Gastroesophageal sphincter (tissue), 3 donors: ENCODE results near the gene APBA1.
"Not testable (repeated sequence)": the region's sequence is repeated elsewhere in the genome, so short reads cannot be mapped to it uniquely, and the experiment has no call there.

ENCODE experiments used
- POLR2A ChIP-seq, 2 donors: fragments of 450-650 bp; IDR thresholded peaks; one replicate each; pipeline ENCODE4 v1.6.1; 2017; ENCODE audit warnings: antibody characterized with exemption in 2 of 2, mild to moderate bottlenecking in 2 of 2, moderate library complexity in 1 of 2
- POLR2AphosphoS5 ChIP-seq: sonication (generic); formaldehyde crosslinking; IDR thresholded peaks from one replicate; pipeline ENCODE4 v1.6.1; 2017; ENCODE audit warnings: antibody characterized with exemption
- TF ChIP-seq, protein P1 (sequence below), 4 experiments: fragments of 200-600 bp in 2 of 4; fragments of 450-650 bp in 2 of 4; sonication (generic) in 1 of 4; IDR thresholded peaks; one replicate each; pipeline ENCODE4 v1.5.1; 2017 to 2019; ENCODE audit warnings: antibody characterized with exemption in 4 of 4, mild to moderate bottlenecking in 2 of 4, moderate library complexity in 2 of 4

DNA sequence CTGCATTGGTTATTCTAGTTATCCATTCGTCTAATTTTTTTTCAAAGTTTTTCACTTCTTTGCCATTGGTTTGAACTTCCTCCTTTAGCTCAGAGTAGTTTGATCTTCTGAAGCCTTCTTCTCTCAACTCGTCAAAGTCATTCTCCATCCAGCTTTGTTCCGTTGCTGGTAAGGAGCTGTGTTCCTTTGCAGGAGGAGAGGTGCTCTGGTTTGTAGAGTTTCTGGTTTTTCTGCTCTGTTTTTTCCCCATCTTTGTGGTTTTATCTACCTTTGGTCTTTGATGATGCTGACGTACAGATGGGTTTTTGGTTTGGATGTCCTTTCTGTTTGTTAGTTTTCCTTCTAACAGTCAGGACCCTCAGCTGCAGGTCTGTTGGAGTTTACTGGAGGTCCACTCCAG is 232.5 kb downstream of the APBA1 start:
- TF ChIP-seq, protein P1, sequence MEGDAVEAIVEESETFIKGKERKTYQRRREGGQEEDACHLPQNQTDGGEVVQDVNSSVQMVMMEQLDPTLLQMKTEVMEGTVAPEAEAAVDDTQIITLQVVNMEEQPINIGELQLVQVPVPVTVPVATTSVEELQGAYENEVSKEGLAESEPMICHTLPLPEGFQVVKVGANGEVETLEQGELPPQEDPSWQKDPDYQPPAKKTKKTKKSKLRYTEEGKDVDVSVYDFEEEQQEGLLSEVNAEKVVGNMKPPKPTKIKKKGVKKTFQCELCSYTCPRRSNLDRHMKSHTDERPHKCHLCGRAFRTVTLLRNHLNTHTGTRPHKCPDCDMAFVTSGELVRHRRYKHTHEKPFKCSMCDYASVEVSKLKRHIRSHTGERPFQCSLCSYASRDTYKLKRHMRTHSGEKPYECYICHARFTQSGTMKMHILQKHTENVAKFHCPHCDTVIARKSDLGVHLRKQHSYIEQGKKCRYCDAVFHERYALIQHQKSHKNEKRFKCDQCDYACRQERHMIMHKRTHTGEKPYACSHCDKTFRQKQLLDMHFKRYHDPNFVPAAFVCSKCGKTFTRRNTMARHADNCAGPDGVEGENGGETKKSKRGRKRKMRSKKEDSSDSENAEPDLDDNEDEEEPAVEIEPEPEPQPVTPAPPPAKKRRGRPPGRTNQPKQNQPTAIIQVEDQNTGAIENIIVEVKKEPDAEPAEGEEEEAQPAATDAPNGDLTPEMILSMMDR (IDR thresholded peaks at IDR 0.05), result not testable (repeated sequence)
- TF ChIP-seq POLR2AphosphoS5; POLR2A (IDR thresholded peaks at IDR 0.05): not testable (repeated sequence)
